DOHH2 (cell line): Measurements from ENCODE around the gene TTR.

Experiments used
- CTCF ChIP-seq: fragments of 200-600 bp; sonication (generic); IDR thresholded peaks from one replicate; pipeline ENCODE4 v1.5.1; 2014; ENCODE audit warnings: antibody characterized with exemption, mild to moderate bottlenecking, low read depth, low read length; ENCODE audit not compliant: poor library complexity, severe bottlenecking
- EZH2phosphoT487 ChIP-seq: fragments of 200-600 bp; sonication (generic); IDR thresholded peaks from 2 replicates; pipeline ENCODE4 v1.6.1; 2017; ENCODE audit warnings: borderline replicate concordance, mild to moderate bottlenecking, antibody characterized with exemption, low read length, moderate library complexity, mixed read lengths

DNA sequence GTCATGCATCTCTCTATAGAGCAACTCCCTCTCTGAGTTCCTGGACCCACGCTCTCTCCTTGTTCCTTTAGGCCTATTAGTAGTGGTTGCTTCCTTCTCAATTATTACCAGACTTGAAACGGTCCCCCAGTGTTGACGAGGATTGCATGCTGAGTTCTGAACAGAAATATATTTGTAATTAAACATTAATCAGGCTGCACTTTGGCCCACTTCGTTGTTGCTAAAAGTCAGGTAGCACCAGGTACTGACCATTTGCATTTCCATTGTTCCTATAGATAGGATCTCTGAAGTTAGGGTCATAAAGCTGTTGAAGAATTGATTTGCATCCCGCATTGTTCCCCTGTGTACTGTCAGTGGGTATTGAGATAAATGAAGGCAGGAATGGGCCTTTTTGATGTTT is 36.9 kb upstream of the TTR start:
- TF ChIP-seq CTCF (no peak), EZH2phosphoT487 (no peak)
